ENCODE results near the gene PIAS3.

The PIAS3 gene

GRCh38 chr1:145858238-145858900 lies 512 bp downstream of the PIAS3 start:
- peaks cover 0 to 22% (median 15%) of the 10 kb centered on the region in 4 donors for H3K4me1 ChIP-seq
- H3K4me3 ChIP-seq: peak overlapping the region; percentile 63 to 87
- H3K27me3 ChIP-seq: no peaks in the 10 kb centered on the region
- H3K9me3 ChIP-seq: no peaks in the 10 kb centered on the region
- TF ChIP-seq, protein P1, sequence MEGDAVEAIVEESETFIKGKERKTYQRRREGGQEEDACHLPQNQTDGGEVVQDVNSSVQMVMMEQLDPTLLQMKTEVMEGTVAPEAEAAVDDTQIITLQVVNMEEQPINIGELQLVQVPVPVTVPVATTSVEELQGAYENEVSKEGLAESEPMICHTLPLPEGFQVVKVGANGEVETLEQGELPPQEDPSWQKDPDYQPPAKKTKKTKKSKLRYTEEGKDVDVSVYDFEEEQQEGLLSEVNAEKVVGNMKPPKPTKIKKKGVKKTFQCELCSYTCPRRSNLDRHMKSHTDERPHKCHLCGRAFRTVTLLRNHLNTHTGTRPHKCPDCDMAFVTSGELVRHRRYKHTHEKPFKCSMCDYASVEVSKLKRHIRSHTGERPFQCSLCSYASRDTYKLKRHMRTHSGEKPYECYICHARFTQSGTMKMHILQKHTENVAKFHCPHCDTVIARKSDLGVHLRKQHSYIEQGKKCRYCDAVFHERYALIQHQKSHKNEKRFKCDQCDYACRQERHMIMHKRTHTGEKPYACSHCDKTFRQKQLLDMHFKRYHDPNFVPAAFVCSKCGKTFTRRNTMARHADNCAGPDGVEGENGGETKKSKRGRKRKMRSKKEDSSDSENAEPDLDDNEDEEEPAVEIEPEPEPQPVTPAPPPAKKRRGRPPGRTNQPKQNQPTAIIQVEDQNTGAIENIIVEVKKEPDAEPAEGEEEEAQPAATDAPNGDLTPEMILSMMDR (IDR thresholded peaks at IDR 0.05): no peak
- DNase-seq: peak; percentile 66 to 86
- intact Hi-C loops (cut with DNase I; ENCODE audit: low total_unique reads): no loop called here
- peak overlapping the region; percentile 89 to 95 for H3K27ac ChIP-seq
- peaks cover 31 to 37% (median 34%) of the 10 kb centered on the region in 3 donors for H3K36me3 ChIP-seq

DNA sequence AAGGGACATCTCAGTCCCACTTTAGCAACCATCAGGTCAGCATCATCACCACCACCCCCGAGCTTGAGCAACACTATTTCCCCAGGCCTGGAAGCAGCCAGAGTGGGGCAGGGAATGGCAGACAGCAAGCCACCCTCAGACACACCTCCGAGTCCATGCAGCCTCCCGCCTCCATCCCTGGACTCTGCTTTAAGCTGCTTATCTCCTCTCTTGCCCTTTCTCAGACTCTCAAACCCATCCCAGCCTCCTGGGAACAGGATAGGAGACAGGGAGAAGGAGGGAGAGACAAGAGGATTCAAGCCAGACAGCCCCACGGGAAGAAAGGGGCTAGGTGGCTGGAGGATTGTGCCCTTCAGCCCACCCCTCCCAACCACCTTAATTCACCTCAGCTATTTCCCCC lies 1.7 kb downstream of the PIAS3 start:
- no peak overlapping the region for H3K4me3 ChIP-seq
- intact Hi-C loops (cut with DNase I; ENCODE audit: low total_unique reads): no loop called here
- H3K27ac ChIP-seq: peak overlapping the region; percentile 6 to 89
- peaks cover 0 to 22% (median 15%) of the 10 kb centered on the region in 4 donors for H3K4me1 ChIP-seq
- peak in 1 of 2 donors; percentile 46 for DNase-seq
- H3K9me3 ChIP-seq: no peaks in the 10 kb centered on the region
- TF ChIP-seq, protein P1 (IDR thresholded peaks at IDR 0.05): no peak
- H3K36me3 ChIP-seq: peaks cover 43 to 49% (median 43%) of the 10 kb centered on the region in 3 donors
- H3K27me3 ChIP-seq: no peaks in the 10 kb centered on the region

DNA sequence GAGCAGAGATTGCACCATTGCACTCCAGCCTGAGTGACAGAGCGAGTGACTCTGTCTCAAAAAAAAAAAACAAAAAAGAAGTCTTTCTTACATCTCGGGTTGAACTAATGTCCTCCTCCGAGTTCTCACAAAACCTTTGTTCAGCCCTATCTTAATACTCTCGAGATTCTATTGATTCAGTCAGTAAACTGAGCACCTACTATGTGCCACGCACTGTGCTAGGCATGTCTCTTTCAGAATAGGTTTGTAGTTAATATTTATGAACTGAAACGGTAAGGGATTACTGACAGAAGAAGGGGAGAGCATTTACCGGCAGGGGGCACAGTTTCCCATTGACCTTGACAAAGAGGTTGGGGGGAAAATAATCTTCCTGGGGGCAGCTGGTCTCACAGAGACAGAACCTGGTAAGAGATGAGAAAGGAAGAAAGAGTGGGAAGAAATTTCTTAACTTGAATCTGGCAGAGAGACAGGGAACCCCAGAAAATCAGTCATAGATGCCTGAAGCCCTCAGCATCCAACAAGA lies 3.4 kb downstream of the PIAS3 start:
- intact Hi-C loops (cut with DNase I; ENCODE audit: low total_unique reads): no loop called here
- Histone ChIP-seq H3K4me3 (no peak overlapping the region), H3K36me3 (peaks cover 59 to 66% (median 59%) of the 10 kb centered on the region in 3 donors), H3K9me3 (no peaks in the 10 kb centered on the region), H3K27me3 (no peaks in the 10 kb centered on the region), H3K4me1 (peaks cover 0 to 23% (median 16%) of the 10 kb centered on the region in 4 donors), H3K27ac (no peak overlapping the region)
- peak in 1 of 2 donors; percentile 2 for DNase-seq
- TF ChIP-seq, protein P1 (IDR thresholded peaks at IDR 0.05): no peak

- peaks cover 42 to 73% (median 56%) of the 10 kb centered on the region in 3 donors for H3K36me3 ChIP-seq
- peak overlapping the region; percentile 54 for H3K27ac ChIP-seq
- DNase-seq: no peak
- intact Hi-C loops (cut with DNase I; ENCODE audit: low total_unique reads): loop anchor here (5.0 kb wide), 1 partner anchor 63 kb away; the partner anchor contains the start of gene ITGA10
- H3K9me3 ChIP-seq: no peaks in the 10 kb centered on the region
- no peaks in the 10 kb centered on the region for H3K27me3 ChIP-seq
- TF ChIP-seq, protein P1 (IDR thresholded peaks at IDR 0.05): no peak
- H3K4me1 ChIP-seq: peaks cover 0 to 31% (median 28%) of the 10 kb centered on the region in 4 donors
- no peak overlapping the region for H3K4me3 ChIP-seq
These were observed 9.3 kb downstream of the PIAS3 start for GRCh38 chr1:145849356-145850160.

DNA sequence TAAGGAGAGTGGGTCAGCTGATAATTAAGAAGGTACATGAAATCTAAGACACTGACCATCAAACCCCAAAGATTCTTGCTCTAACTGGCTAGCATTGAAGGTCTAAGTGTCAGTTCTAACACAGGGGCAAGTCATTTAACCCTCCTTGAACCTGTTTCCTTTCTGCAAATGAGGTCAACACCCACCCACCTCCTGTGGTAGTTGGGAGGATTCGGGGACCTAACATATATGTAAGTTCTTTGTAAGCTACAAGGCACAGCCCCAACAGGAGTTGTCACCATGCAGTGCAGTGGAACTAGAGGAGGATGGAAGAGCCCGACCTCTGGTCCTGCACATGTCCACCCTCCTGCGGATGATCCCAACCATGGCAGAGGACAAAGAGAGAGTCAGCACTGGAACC lies 11.1 kb downstream of the PIAS3 start:
- TF ChIP-seq, protein P1 (IDR thresholded peaks at IDR 0.05): no peak
- peaks cover 0 to 33% (median 28%) of the 10 kb centered on the region in 4 donors for H3K4me1 ChIP-seq
- intact Hi-C loops (cut with DNase I; ENCODE audit: low total_unique reads): loop anchor here (5.0 kb wide), 1 partner anchor 64 kb away; the partner anchor contains the start of gene ITGA10
- no peaks in the 10 kb centered on the region for H3K27me3 ChIP-seq
- H3K9me3 ChIP-seq: no peaks in the 10 kb centered on the region
- H3K36me3 ChIP-seq: peaks cover 25 to 59% (median 47%) of the 10 kb centered on the region in 3 donors
- no peak for DNase-seq
- H3K4me3 ChIP-seq: no peak overlapping the region
- no peak overlapping the region for H3K27ac ChIP-seq

Measured in tibial artery (tissue), 4 donors.